ENCODE data around the gene BMS1.
"Not testable (repeated sequence)": the region's sequence is repeated elsewhere in the genome, so short reads cannot be mapped to it uniquely, and the experiment has no call there.

The BMS1 gene

DNA sequence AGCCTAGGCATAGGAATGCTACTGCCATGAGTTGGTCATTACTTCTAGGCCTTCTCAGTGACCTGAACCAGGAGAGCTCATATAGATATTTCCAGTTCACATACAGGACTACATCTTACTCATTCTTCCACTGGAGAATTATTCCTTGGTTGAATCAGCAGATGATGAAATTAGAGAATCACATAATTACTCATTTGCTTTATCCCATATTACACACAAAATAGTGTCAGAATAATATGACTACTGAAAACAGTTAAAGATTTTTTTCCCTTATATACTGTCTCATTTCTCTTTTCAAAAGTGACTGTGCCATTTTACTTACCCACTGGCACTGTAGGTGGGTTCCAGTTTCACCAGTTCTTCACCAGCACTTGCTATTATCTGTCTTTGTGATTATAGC, 18.5 kb downstream of the BMS1 start:
- DNase-seq: peak; percentile 6

DNA sequence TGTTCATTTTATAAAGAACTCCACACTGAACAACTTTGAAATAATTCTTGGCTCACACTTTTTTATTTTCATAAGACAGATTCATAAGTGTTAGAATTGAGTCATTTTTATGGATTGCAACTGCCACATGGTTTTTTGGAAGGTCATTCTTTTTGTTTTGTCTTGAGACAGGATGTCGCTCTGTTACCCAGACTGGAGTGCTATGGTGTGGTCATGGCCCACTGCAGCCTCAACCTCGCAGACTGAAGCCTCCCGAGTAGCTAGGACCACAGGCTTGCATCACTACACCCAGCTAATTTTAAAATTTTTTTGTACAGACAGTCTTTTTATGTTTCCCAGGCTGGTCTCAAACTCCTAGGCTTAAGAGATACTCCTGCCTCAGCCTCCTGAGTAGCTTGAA, 20.3 kb downstream of the BMS1 start:
- DNase-seq: no peak

DNA sequence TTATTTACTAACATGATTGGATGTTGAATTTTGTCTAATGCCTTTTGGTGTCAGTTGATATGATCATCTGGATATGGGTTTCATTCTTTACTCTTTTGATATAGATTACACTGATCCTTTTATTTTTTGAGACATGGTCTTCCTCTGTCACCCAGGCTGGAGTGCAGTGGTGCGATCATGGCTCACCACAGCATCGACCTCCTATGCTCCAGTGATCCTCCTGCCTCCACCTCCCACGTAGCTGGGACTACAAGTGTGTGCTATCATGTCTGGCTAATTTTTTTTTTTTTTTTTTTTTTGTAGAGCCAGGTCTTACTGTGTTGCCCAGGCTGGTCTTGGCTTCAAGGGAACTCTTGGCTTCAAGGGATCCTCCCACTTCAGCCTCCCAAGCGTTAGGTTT, 27.1 kb downstream of the BMS1 start:
- no peak for DNase-seq

DNA sequence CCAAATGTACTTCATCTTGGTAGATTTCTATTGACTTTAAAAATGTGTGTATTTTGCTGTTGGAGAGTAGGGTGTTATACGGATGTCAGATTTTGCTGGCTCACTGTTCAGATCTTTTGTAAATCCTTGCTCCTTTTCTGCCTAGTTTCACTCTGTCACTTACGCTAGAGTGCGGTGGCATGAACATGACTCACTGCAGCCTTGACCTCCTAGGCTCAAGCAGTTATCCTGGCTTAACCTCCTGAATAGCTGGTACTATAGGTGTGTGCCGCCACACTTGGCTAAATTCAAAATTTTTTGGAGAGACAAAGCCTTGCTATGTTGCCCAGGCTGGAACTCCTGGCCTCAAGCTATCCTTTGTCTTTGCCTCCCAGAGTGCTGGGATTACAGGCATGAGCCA, 29.4 kb downstream of the BMS1 start:
- no peak for DNase-seq

DNA sequence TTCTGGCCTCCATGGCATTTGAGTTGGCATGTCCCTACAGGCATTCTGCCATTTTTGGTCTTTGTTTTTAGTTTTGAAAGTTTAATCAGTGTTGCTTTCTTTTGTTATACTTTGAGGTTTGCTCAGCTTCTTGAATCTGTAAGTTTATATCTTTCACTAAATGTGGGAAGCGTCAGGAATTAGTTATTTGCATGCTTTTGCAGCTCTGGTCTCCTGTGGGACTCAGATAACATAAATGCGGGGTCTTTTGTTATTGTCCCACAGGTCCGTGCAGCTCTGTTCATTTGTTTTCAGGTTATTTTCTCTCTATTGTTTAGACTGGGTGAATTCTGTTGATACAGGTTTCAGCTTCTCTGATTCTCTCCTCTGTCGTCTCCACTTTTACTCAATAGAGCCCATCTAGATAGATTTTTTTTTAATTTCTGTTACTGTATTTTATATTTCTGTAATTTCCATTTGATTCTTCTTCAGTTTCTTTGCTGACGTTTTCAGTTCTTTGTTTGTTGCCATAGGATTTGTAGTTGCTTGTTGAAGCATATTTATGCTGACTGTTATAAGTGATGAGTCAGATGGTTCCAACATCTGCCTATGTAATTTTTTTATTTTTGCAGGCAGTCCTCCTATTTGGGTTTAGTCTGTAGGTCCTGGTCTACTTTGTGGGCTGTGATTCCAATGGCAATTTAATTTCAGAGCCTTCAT, 31.5 kb downstream of the BMS1 start:
- not testable (repeated sequence) for DNase-seq

DNA sequence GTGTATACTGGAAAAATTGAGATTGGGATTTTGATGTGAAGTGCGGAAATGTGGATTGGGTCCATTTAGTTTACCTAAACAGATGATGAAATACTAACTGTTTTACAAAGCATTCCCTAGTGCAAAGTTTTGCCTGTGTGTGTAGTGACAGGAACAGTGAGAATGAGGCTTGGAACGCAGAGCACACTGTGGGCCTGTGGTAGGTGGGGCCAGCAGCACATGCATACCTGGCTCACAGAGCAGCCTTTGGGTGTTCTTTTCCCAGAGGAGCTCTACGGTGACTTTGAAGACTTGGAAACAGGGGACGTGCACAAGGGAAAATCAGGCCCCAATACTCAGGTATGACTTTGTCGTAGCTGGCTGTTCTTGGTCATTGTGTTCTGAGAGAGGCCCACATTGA, 33.7 kb downstream of the BMS1 start:
- DNase-seq: not testable (repeated sequence)

DNA sequence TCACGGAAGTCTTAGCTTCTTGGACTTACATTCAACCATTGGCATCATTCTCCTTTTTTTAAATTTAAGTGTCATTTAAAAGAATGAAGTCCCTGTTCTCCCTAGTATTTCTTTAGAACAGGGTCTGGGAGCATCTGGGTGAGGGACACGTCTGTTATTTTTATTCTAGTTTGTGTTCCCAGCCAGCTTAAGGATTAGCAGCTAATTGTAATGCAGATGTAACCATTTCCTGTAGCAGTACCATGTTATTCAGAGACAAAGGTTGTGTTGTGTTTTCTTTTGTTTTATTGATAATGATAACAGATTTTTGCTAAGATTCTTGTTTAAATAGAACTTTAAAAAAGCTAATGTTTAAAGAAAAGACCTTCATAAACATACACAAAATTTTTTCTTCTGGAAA, 34.3 kb downstream of the BMS1 start:
- no peak for DNase-seq

DNA sequence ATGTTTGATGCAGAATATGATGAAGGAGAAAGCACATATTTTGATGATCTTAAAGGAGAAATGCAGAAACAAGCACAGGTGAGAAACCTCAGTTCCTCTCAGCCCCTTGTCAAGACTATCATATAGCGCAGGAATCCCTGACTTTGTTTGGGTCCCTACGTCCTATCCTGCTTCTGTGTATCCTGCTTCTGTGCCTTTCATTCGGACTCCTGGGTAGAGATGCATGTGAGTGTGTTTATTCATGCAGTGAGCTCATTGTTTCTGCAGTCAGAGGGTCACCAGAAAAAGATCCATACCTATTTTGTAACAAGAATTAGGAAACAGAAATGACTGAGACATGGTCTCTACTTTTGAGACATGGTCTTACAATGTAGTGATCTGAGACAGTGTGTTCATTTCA, 34.8 kb downstream of the BMS1 start:
- not testable (repeated sequence) for DNase-seq

DNA sequence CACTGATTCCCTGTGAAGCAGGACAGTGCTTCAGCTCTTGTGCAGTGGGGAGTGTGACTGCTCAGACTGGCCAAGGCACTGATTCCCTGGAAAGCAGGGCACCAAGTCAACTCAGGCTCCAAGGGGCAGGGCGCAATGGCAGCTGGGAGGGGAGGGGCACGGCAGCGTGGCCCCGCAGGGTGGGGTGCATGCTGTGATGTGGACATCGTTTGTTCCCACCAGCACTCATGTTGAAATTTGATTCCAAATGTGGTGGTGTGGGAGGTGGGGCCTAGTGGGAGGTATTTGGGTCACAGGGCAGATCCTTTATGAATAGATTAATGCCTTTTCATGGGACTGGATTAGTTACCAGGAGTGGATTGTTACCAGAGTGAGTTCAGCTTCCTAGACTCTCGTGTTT, 44.2 kb downstream of the BMS1 start:
- not testable (repeated sequence) for DNase-seq

DNA sequence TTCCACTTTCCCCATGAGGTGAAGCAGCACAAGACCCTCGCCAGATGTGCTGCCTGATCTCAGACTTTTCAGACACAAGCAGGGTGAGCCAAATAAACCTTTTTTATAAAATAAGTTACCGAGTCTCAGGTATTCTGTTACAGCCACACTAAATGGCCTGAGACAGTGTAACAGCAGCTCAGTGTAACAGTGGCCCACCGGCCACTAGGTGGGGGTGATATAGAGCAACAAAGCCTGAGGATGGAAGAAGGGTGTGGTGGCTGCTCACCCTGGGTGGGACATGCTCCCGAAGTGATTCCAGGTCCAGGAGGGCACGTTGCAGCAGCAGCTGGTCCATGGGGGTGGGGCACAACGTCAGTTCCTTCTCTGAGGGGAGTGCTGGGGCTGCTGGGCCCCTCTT, 44.6 kb downstream of the BMS1 start:
- no peak for DNase-seq

DNA sequence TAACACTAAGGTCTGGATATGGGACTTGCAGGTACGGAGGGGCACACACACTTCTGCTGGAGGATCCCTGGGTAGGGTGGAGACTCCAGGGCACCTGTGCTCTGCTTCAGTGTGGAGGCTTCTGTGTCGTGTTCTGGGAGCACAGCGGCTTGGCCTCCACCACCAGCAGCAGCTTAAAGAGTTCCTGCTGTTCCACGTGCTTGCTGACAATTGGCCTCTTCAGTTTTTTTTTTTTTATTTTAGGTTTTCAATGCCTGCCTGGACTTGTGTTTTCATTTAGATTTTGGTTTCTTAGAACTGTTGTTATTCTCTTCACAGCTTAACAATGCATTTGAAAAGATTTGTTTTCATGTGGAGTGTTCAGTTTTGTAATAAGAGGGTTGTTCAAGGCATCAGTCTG, 45.8 kb downstream of the BMS1 start:
- DNase-seq: not testable (repeated sequence)

DNA sequence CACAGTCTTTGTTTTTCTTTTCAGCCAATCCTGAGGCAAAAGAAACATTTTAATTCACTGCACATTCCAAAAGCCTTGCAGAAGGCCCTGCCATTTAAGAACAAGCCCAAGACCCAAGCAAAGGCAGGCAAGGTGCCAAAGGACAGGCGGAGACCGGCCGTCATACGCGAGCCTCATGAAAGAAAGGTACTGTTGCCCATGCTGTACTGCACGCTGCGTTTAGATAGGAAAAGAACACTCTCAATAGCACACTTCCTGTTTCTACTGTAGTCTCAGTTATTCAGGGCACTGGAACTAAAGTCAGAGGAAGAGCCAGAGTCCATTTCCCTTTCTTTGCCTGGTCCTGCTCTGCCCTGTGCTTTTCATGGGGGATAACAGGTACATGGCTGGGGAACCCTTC, 47.6 kb downstream of the BMS1 start:
- no peak for DNase-seq

DNA sequence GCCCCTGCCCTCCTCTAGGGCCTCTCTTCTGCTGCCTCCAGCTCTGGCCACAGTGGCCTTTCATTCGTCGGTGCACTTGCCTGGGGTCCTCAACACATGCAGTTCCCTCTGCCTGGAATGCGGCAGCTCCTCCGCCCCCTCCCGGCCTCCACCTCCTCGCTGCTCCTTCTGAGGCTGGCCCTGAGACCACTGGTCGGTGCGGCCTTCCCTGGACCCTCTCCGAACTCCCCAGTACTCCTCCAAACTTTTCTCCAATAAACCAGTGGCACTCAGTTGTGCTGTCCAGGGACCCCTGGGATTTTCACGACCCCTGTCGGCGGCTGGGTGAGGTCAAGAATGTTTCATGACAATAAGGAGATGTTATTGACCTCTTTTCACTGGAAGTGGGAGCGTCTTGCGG, 53.5 kb downstream of the BMS1 start:
- DNase-seq: no peak

DNA sequence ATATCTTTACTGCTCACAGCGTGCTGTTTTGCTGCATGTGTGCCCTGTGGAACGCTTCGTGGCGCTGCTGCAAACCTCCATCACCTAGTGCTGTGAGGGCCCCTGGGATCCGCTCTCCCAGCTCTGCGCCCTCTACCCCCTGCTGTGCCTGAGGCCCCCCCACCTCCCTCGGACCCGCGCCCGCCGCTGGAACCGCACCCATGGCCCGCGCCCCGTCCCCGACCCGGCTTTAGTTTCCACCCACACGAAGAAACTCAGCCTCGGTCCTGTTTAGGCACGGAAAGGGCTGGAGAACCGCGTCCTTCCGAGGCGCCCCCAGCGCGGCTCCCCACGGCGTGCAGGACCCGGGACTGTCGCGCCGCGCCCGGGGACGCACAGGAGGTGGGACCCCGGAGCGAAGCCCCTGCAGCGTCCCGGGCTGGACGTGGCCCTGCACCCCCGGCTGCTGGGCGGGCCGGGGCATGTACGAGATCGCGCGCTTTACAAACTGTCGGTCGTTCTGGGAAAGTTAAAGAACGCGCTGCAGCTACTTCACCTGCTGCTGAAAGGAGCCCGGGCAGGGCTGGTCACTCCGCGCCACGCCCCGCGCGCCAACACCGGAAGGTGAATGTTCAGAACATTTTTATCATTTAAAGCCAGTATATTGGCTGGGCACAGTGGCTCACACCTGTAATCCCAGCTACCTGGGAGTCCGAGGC, 54.3 kb downstream of the BMS1 start:
- DNase-seq: no peak

DNA sequence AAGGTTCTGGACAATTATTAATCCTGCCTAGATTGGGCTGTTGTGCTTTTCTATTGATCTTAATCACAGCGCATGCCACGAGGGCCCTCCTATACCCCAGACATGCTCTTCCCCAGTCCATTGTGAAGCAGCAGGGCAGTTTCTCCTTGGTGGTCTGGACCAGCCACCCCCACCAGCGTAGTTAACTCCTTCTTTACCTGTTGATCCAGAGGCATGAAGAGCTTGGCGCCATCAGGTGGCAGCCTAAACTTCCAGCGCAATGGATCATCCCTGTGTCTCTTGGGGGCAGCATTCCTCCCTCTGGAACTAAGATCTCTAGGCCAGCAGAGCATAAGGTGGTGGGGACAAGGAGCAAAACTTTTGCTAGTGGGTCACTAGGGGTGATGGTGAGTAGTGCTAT, 62.2 kb downstream of the BMS1 start:
- not testable (repeated sequence) for DNase-seq

DNA sequence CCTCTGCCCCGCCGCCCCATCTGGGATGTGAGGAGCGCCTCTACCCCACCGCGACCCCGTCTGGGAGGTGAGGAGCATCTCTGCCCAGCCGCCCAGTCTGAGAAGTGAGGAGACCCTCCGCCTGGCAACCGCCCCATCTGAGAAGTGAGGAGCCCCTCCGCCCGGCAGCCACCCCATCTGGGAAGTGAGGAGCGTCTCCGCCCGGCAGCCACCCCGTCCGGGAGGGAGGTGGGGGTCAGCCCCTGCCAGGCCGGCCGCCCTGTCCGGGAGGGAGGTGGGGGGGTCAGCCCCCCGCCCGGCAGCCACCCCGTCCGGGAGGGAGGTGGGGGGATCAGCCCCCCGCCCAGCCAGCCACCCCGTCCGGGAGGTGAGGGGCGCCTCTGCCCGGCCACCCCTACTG, 64.7 kb downstream of the BMS1 start:
- DNase-seq: not testable (repeated sequence)

DNA sequence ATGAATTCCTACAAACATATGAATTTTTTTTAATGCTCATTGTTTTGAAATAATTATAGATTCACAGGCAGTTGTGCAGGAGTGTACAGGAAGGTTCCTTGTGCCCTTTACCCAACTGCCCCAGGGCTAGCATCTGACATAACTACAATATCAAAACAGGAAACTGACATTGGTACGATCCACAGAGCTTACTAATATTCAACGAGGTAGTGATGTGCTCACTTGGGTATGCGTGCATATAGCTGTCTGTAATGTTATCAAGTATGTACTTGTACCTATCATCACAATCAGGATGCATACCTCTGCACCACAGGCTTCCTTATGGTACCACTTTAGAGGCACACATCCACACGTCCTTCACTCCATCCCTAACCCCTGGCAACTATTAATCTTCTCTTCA, 68.3 kb downstream of the BMS1 start:
- DNase-seq: no peak

DNA sequence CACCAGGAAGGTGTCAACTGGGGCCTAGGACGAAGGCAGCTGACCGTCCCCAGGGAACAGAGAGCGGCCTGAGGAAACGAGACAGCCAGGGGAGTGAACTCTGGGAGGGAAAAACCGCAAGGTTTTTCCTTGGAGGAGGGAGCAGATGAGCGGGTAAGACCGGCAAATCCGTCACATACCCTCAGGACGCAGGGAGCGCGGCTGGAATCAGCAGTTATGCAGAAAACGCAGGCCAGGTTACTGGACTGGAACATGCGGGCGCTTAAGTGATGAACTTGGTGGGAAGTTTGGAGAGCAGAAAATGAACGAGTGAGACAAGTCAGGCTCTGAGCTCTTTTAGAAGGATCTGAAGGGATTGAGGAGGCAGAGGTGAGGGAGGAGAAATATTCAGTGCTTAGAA, 76.7 kb downstream of the BMS1 start:
- DNase-seq: no peak

DNA sequence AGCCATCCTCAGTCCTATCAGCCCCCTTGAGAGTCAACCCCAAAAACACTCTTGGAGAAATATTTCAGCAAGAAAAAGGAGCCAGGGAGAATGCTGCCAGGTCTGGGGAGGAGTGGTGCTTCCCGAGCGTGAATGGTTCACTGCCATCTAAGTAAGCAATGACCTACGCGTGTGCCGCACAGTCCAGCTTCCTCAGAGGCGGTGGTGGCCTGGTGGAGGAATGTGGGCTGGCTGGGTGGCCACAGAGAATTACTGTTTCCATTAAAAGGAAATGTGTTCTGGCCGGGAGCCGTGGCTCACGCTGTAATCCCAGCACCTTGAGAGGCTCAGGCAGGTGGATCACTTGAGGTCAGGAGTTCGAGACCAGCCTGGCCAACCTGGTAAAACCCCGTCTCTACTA, 77.4 kb downstream of the BMS1 start:
- not testable (repeated sequence) for DNase-seq

DNA sequence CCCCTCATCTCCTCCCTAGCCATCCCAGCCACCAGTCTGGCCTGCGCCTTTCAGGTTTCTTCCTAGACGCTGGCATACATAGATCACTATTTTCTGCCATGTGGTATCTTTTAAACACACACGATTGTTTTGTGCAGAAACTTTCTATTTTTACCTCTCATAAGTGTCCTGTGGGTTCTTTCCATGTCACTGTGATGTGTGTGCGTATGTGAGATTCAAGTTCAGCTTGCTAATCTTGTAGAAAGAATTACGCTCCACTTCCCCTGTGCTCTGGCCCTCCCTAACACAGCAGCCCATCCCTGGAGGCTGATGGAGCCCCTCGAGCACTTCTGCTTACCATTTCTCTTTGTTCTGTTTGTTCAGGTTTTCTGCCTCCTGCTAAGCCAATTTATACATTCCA, 80.2 kb downstream of the BMS1 start:
- not testable (repeated sequence) for DNase-seq

DNA sequence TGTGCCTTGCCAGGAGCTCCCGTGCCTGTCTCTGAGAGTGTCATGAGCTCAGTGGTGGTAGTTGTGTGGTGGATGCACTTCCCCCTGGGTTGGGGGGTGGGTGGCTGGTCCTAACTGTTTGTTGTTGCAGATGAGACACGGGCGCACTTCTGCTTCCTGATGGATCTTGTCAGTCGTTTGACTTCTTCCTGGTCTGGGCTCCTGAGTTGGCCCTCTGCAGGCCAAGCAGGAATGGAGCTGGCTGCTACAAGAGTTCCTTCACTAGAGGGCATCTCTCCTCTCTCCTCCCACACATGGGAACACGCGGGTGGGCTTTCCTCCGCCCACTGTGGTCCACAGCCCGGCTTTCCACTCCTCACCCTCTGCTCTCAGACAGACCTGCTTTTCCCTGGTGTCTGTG, 82.0 kb downstream of the BMS1 start:
- no peak for DNase-seq

DNA sequence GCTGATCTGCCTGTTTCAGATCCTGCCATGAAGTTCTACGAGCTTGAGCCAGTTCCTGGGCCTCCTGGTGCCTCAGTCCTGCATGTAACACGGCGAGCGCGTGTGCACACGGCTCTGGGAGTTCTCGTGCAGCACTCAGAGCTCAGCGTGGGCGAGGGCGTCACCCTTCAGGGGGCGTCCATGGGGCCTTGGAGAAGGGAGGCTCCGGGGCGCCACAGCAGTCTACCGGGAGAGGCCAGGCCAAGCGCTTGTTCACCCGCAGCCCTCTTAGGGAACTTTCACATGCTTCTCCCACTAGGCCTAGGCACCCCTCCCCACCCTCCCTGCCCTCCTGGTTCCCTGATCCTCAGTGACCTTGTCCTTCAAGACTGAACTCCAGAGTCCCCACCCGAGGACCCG, 83.1 kb downstream of the BMS1 start:
- DNase-seq: no peak

DNA sequence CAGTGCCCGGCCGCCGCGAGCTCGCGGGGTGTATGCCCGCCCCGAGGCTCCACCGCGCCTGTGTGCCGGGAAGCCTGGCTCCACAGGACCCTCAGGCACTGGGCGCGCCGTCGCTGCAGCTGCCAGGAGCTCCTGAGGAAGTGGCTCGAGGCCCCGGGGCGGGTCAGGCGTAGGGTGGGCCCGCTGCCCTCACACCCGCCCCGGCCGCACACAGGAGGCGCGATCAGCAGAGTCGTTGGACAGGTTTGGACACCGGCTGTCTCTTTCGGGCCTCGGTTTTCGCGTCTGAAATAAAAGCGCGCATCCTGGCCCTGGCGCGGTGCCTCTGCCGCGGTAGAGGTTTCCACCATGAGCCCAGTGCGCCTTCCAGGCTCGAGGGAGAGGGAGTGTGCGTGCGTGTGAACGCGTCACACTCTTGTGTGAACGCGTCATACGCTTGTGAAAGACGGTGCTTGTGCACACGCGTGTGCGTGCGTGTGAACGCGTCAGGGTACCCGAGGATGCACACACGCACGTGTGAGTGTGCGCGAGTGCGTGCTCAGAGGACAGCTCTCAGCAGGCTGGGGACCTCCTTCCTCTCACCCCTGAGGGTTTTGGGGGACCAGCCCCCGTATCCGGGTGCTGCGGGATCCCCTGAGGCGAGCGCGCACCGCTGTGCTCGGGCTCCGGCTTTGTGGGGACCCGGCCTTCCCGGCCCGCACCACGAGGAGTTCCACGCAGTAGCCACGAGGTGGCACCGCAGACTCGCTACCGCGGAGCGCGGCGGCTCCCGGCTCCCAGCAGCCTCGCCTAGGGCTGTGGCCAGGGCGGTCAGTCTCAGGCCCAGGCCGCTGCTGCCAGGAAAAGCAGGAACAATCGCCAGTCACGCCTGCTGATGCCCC, 83.8 kb downstream of the BMS1 start:
- peak; percentile 47 for DNase-seq

DNA sequence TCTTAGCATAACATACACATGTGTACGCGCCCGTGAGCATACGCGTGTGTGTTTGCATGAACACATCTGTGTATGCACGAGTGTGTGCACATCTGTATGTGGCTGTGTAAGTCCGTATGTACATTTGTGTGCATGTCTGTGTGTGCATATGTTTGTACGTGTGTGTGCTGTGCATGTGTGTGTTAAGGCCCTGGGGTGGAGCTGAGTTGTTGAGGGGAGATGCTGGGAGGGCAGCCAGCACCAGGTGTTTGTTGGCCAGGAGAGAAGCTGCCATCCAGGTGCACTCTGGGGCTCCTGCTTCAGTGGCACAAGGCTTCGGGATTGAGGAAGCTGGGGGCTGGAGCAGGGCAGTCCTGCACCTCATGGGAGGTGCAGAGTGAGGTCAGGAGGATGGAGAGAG, 85.0 kb downstream of the BMS1 start:
- no peak for DNase-seq

All from stimulated activated CD4-positive, alpha-beta T cell treated with anti-CD3 and anti-CD28 coated beads, Interleukin-1b, Interleukin-23, amount 100 ng/mL, for 48 hours (primary cell).